HG03571 (cell line): ENCODE results near the gene GRB7.

Source experiments
- ATAC-seq: cut with Tn5 transposase; IDR thresholded peaks from one replicate; pipeline ENCODE4 v1.9.1; 2021; ENCODE audit not compliant: unreplicated experiment

GRB7 gene

DNA sequence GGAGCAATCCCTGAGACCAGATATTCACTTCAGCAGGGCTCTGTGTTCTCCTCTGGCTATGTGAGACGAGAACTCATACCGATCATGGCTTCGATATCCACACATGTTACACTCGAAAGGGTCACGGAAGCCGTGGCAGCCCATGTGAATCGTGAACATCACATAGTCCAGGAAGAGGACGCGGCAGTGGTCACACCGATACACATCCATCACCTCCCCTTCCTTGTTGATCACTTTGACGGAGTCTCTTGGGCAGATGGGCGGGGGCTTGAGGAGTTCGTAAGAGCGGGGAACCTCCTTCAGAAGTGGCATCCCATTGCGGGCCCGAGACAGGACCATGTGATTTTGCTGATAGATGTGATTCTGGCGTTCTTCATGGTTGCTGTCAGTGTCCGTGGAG, 28.0 kb downstream of the GRB7 start:
- ATAC-seq, result no peak

GRCh38 chr17:39767147-39767546, 29.4 kb downstream of the GRB7 start:
- ATAC-seq, result no peak

GRCh38 chr17:39769974-39770587, 32.3 kb downstream of the GRB7 start:
- no peak for ATAC-seq

DNA sequence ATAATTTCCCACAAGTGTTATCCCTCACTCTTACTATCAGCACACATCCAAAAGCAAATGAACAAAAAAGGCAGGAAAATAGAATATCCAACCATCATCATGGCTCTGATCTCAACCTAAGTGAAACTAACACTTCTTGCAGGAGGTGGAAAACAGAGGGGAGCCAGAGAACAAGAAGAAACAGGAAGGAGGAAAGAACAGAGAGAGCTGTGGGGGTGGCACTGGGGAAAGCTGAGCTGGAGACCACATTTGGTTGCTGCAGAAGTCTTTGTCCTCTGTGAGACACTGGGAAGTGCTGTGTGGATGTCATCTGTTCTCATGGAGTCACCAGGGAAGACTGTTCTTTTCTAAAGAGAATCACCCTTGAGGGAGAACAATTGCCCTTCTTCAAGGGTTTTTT, 34.7 kb downstream of the GRB7 start:
- ATAC-seq, result no peak

- ATAC-seq, result no peak
Observed at GRCh38 chr17:39772987-39773934, 35.5 kb downstream of the GRB7 start.

GRCh38 chr17:39774047-39774446, 36.3 kb downstream of the GRB7 start:
- no peak for ATAC-seq

GRCh38 chr17:39775031-39775430, 37.3 kb downstream of the GRB7 start:
- ATAC-seq, result no peak

- no peak for ATAC-seq
Observed at GRCh38 chr17:39776252-39776651, 38.5 kb downstream of the GRB7 start.

DNA sequence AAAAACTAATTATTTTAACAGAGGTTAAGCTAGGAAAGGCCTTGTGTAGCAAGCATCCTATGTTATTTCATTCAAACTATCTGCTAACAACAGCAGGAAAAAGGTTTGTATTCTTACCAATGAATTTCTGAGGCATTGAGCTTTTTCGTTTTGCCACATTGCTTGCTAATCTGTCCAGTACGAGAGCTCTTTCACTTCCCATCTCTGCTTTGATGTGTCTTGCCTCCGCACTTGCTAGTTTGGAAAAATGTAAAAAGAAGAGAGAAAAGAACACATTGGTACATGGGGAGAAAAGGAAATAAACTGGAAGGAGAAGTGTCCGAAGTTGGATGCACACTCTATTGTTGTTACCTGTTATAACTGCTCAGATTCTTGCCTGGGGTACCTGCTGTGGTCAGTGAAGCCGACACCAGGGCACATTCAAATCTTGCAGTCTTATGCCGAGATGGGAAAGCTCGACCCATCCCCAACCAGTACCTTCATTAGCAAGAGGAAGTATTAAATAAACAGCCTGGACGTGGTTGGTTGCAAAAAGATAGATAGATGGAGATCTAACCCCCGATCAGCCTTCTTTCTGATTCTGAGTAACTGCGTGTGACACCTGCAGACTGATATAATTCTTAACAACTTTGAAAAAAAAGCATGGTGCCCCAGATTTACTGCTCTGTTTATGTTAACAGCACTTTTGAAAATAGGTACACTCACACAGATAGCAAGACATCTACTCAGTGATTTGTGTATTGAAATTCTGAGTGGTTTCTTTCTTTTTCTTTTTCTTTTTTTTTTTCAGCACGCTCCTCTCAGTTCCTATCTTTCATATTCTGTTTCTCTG, 40.0 kb downstream of the GRB7 start:
- ATAC-seq, result peak; percentile 49

DNA sequence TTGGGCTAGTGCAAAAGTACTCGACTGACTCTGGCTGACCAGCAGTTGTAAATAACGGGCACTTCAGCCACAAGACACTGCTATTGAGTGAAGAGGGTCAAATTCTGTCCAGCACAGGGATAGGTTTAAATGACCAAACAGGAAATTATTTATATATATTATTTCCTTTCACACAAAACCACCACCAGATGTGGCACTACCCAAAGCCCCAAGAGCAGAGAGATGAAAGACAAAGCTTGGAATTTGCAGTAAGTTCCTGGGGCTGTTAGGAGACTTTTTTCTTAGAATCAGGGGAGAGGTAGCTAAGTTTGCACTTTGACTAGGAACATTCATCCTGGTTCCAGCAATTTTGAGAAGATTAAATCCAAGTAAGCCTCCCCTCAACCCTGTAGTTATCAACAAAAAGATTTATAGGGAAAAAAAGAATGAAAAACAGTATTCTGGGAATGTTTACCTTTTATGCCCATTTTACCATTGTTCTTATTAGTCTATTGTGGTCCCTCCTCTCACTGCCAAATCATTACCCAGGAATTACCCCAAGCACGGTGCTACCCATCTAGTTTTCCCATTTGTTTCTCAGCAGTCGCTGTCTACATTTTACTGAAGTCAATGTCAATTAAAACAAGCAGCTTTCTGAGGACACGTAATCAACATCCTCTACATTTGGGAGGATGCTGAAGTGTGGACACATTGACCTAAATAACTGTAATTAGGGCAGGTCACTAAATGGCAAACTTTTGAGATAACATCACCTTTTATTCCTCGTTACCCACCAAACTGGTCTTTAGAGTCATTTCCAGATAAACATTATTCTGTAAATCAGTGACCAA, 43.5 kb downstream of the GRB7 start:
- no peak for ATAC-seq

- ATAC-seq, result no peak
Observed at GRCh38 chr17:39781861-39782213, 44.1 kb downstream of the GRB7 start.

DNA sequence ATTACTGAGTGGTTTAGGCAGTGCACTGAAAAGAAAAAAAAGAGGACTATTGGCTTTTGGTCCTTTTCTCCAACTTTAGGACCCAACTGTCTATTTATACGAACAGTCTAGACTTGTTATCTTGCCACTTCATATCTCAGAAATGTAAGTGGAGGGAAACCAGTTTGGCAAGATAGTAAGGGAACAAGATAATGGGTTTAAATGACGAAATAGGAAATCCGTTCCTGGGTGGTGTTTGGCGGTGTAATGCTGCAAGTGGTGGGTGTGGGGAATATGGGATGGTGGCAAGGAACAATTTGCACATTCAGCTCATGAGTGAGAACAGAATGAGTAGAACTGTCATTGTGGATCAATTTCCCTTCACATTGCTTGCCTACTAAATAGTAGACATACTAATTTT, 44.7 kb downstream of the GRB7 start:
- no peak for ATAC-seq

GRCh38 chr17:39782980-39783379, 45.2 kb downstream of the GRB7 start:
- no peak for ATAC-seq

DNA sequence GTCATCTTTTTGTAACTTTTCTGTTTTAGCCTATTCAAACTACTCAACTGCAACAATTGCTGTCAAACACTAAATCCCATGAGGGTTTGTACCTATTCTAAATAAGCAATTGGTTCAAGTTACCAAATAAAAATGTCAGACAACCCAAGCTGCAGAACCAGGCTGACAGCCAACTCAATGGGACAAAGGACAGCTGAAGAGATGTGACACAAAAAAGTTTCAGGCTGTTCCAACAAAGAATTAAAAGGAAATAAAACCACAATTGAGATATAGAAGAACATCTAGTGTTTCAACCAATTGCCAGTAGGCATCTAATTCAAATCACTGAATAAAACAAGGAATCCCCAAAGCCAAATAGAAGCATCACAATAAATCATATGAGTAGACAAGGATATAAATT, 49.3 kb downstream of the GRB7 start:
- ATAC-seq, result no peak

DNA sequence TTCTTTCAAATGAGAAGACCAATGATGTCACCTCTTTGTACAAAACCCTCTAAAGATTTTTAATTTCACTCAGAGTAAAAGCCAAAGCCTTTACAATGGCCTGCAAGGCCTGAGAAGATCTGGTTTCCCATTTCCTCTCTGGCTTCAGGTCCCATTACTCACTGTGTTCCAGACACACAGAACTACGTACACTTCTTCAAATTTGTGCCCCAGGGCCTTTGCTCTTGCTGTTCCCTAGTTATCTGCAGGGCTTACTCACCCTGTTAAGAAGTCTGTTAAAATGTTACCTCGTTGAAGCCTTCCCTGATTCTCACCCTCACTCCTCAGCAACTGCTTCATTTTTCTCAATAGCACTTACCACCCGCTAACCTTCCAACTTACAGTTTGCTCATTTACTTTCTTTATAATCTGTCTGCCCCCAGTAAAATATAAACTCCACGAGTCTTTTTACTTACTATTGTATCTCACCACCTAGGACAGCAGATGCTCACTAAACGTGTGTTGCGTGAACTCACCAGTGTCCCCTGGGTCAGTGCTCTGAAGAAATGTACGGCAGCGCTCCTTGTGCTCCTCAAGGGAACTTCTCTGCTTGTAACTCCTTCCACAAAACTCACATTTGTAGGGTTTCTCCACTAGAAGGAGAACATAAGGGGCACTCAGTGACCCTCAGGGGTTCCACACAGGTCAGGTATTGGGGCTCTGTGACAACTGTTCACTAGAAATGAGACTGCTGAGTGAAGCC, 50.2 kb downstream of the GRB7 start:
- no peak for ATAC-seq

- ATAC-seq, result no peak
Observed at GRCh38 chr17:39791111-39791992, 53.6 kb downstream of the GRB7 start.

GRCh38 chr17:39792526-39793221, 54.9 kb downstream of the GRB7 start:
- ATAC-seq, result no peak

DNA sequence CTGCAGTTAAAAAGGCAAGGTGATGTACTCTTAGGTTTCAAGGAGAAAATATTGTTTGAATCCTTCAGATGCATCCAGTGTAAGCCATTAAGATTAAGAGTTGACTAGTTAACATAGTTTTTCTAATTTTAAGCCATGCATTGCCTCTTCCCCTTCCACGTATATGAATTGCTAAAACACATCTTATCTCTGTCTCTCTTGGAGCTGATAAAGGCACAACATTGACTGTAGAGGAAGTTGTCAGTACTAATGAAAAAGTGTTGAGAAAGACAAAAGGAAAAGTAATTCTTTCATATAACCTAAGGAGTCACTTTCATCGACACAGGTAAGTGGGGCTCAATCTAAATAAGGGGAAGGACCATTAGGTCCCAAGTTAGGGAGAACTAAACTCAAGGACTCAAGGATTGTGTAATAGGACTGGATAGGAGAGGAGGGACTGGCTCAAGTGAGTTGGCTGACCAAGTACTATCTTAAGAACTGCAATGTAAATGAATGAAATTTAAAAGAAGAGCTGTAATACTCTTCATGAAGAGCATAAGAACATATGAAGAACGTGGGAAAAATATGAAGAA, 55.6 kb downstream of the GRB7 start:
- ATAC-seq, result no peak
